Endometrial microvascular endothelial cells (primary cell): ENCODE data around the gene DLST. TPM values are rescaled to one million over a fixed set of nuclear protein-coding genes. Genes with fewer than 3 reads are reported as not detected.

Experiments used
- in situ Hi-C: cut with HindIII; loops from 2 replicates; pipeline ENCODE4 v1.10.0; 2017; ENCODE audit warnings: low sequenced_read_pairs, low pct_unique_long_range_greater_than_20kb; ENCODE audit errors: inconsistent ontology term
- total RNA-seq: library from RNA; depleted of rRNA; stranded (reverse); fragments of >200 nt; gene quantifications from one replicate; pipeline ENCODE4 v1.2.3, GENCODE V29; 2015; ENCODE audit errors: inconsistent ontology term

Gene DLST
- total RNA-seq, 1 donor from 2014 or later = 92.1 TPM

DNA sequence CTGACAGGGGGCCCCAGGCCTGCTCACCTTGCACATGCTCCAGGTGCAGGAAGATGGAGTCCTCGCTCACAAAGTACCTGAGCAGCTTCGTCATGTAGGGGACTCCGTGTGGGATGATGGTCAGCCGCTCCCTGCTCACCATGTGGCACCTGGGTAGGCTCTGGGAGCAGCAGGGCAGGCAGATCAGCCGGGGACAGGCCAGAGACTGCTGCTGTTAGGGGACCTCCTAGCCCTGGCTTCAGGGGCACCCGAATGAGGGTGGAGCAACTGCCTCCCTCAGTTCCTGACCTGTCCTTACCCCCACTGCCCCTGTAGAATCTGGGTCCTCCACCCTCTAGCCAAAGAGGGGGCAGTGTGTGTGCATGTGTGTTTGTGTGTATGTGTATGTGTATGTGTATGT lies 29.5 kb downstream of the DLST start:
- in situ Hi-C loops = no loop called here

DNA sequence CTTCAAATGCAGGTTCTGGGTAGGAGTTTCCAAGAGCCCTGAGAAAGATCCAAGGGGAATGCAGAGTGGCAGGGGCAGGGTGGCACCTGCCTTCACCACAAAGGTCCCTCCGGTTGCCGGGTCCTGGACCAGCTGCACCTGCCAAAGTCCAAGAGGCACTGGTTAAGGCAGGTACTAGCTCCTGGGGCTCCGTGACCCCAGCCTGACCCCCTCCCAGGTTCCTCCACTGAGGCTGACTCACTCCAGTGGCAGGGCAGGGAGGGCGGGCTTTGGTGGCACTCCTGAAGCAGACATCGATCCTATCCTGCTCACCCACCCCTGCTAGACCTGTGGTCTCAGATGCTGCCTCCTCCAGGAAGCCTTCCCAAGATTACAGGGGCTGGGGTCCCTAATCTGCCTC lies 30.0 kb downstream of the DLST start:
- in situ Hi-C loops = no loop called here

DNA sequence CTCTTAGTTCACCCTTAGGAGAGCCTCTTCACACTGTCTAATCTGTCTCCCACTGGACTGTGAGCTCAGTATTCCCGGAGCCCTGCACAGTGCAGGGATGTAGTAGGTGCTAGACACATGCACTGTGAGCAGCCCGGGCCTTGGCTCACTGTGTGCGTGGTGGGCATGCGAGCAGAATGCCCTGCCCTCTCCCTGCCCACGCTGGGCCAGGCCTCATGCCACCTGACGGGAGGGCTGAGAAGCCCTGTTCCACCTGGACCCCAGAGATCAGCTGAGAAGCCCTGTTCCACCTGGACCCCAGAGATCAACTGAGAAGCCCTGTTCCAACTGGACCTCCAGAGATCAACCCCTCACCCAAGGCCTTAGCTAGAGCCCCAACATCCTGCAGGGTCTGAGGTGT lies 30.4 kb downstream of the DLST start:
- in situ Hi-C loops = no loop called here

DNA sequence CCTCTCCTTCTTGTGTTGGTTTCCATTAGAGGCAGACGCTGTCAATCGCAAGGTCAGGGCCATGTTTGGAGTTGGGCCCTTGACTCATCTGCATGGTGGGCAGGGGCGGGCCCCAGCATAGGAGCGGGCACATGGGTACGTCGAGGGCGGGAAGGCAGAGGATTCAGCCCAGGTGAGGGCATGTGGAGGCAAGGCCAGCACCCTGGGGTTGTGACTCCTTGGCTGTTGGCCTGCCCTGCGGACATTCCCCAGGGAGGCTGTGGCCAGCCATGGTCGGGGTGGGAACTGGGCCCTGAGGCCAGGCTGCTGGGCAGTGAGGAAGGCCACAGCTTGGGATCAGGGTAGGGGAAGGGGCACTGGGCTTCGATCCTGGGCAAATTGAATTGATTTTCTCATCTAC lies 31.1 kb downstream of the DLST start:
- in situ Hi-C loops = no loop called here

DNA sequence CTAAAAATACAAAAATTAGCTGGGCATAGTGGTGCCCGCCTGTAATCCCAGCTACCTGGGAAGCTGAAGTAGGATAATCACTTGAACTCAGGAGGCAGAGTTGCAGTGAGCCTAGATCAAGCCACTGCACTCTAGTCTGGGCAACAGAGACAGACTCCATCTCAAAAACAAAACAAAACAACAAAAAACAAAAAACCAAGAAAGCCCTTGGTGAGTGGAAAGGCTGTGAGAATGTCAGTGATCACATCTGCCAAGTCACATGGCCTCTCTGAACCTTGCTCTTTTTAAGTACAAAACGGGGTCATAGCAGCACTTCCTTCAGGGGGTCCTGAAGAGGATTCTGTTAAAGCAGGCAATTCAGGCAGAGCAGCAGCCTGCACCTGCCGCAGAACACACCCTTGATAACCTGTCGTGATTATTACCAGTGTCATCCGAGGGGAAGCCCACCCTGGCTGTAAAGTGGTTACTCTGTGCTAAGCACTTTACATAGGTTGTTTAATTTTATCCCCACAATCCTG lies 31.7 kb downstream of the DLST start:
- in situ Hi-C loops = no loop called here

DNA sequence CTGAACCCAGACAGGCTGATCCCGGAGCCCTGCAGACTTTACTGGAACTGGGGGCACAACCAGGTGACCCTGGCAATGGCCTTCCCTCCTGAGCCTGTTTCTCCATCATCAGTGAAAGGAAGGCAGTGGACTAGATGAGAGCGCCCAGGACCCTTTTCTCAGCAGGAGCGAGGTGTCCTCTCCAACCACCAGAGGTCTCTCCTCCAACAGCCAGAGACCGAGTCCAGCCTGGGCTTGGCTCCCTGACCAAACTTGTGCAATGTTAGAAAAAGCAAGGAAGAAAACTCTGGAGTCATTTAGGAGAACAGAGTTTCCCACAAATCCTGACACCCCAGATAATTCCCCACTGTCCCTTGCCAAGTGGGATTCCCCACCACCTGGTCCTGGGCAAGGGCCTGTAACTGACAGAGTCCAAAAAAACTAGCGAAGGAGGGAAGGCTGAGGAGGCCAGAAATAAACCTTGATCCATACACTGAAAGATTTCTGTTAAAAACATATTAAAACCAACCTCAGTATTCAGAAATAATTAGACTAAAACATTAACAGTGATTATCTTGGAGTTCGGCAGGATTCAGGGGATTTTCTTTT lies 32.4 kb downstream of the DLST start:
- in situ Hi-C loops = no loop called here

DNA sequence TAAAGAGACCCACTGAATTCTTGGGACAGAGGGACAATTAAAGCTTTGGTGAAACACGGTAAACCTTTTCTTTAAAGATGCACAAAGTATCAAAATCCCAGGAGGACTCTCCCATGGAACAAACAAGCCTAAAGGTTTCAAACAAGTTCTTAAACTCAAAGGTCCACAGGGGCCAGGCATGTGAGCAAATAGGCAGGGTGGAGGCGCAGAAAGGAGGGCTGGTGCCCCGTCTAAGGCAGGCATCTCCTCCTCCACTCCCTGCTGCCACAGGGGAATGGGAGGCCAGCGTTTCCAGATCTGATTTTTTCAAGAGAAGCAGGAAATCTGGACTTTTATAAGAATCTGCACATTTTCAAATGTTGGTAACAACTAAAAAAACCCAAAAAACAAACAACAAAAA lies 33.7 kb downstream of the DLST start:
- in situ Hi-C loops = no loop called here

DNA sequence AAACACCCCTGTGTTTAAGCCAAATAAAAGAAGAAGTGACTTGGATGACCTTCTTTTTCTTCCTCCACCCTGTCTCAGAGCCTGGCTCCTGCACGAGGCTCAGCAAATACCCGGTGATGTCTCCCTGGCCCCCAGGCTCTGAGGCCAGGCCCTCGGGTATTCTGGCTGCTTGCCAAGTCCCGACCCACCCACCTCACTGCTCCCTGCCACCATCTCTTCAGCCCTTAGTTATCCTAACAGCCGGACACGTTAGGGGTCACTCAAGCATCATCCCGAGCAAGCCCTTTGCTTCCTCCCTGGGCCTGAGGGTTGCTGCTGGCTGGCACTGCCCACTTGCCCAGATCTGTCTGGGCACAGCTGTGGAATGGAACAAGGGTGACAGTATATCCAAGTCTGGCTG lies 34.1 kb downstream of the DLST start:
- in situ Hi-C loops = no loop called here

DNA sequence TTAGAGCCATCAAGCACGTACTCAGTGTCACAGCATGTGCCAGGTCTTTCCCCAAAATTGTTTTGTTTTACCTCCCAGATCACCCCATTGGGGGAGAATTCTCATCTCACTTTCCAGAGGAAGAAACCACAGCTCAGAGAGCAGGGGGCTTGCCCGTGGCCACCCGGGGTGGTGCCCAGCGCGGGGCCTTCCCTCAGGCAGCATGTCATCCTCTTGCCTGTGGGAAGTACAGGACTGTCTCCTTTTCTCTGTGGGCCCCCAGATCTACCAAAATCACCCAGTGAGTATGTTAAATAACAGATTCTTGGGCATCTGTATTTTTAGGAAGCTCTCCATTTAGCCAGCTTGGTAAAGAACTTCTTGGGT lies 35.4 kb downstream of the DLST start:
- in situ Hi-C loops = no loop called here

DNA sequence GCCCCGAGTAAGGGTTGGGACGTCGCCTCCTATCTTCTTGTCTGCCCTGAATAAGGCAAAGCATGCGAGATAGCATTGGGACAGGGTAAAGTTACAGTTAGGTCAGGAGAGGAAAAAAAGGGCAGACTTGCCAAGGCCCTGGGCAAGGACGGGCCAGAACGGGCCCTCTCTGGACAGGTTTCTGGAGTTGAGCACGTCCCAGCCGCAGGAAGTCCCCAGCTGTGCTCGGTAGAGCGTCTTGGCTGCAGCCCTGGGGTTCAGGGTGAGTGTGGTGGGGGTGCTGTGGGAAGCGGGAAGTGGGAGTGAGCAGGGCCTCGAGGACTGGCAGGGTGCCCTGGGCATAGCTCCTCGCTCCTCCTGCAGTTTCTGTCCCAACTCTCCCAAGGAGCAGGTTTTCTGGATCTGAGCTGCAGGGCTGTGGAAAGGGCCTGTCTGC lies 35.9 kb downstream of the DLST start:
- in situ Hi-C loops = no loop called here

DNA sequence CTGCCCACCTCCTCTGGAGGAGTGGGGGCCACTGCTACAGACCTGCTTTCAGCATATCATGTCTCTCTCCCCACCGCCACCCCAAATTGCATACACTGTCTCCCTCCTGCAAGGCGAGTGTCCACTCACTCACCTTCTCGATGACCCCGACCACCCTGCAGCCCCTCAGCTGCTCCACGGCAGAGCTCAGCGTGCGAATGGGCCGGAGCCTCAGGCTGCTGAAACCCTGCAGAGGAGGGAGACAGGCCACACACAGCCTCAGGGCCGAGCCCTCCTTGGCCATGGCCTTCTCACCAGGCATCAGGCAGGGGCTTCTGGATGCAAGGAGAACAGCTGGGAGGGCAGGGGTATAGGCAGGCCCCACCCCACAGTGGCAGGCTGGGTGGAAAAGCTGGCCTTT lies 36.7 kb downstream of the DLST start:
- in situ Hi-C loops = no loop called here

DNA sequence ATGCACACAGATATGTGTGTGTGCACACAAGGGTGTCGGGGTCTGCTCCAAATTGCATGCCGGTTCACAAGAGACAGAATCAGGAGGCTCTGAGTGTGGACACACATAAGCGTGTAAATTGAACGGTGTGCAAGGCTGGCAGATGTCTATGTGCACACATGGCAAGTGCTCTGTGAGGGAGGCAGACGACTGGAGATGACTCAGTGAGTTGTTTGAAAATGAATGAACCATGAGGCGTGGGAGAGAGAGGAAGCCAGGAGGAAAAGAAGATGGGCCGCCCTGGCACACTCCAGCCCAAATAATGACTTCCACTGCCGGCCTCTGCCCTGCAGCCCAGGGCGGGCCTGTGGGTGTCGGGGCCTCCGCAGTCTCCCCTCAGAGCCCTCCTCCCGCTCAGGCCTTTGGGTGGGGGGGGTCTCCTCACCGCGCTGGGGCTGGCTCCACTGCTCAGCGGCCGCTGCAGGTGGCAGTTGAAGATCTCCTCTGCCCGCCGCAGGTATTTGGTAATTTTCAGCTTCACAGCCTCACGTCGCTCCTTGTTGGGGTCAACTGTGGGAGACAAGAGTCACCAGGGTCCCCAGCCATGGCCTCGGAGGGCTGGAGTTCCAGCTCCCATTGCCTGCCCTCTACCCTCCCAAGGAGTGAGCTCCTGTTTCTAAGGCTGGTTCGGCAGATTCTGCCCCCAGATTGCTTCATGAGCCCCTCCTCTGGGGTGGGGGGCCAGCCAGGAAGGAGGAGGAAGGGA lies 37.9 kb downstream of the DLST start:
- in situ Hi-C loops = no loop called here

DNA sequence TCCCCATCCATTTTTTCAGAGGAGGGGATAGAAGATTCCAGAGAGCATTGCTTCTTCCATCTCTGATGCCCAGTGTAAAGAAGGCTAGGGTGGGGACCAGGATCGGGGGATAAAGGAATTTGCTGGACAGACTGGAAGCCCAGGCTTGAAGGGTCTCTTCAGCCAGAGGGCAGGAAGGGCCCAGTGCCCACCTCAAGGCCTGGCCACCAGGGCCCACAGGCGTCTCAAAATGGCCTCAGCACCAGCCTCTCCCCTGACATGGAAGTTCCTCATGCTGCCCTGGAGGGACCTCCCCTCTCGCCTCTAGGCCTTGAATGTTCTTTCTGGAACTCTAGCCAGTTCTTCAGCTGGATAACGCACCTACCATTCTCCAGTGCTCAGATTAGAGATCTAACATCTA lies 38.6 kb downstream of the DLST start:
- in situ Hi-C loops = no loop called here

DNA sequence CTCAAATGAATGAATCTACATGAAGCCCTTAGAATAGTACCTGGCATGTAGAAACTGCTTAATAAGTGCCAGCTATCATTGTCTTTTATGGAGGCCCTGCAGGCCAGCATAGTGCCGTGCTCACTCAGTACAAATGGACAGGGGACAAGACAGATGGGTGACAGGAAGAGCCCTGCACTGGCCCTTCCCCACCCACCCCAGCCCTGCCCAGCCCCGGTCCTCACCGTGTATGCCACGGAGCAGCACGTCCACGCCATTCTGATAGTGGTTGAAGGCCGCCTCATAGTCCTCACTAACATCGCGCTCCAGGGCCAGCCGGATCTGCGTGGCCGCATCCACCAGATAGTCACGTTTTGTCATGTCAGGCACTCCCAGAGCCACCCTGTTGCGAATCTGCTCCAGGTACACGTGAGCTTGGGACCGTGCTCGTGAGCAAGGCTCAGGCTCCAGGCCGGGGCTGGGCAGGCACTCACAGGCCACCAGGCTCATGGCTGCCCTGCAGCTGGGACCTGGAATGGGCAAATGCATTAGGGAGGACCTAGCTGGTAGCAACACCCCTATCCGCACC lies 39.4 kb downstream of the DLST start:
- in situ Hi-C loops = no loop called here

DNA sequence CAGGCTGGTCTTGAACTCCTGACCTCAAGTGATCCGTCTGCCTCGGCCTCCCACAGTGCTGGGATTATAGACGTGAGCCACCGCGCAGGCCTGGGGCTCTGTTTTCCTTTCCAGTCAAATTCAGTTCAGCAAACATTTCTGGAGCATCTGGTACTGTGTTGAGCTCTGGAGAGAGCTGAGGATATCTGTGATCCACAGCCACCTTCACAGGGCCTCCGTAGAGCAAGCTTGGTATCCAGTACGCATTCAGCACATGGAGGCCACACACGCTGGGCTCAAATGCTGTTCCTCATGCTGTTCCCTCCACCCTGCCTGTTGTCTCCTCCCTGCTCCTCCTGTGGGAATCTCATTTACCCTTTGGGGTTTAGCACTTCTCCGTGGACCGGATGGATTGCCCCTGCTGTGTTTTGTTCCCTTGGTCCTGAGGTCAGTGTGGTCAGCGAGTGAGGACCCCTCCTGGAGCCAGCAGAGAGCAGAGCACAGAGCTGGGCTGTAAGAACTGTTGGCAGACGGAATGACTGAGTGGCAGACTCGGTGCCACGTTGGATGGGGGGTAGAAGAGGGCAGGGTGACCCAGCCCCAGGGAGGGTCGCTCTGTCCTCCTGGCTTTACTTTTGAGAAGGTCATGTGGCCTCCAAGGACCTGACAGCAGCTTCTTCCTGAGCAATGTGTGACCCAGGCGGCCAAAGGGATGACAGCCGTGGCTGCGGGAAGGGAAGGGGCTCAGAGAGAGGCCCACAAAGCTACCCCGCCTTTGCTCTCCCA lies 40.5 kb downstream of the DLST start:
- in situ Hi-C loops = no loop called here

DNA sequence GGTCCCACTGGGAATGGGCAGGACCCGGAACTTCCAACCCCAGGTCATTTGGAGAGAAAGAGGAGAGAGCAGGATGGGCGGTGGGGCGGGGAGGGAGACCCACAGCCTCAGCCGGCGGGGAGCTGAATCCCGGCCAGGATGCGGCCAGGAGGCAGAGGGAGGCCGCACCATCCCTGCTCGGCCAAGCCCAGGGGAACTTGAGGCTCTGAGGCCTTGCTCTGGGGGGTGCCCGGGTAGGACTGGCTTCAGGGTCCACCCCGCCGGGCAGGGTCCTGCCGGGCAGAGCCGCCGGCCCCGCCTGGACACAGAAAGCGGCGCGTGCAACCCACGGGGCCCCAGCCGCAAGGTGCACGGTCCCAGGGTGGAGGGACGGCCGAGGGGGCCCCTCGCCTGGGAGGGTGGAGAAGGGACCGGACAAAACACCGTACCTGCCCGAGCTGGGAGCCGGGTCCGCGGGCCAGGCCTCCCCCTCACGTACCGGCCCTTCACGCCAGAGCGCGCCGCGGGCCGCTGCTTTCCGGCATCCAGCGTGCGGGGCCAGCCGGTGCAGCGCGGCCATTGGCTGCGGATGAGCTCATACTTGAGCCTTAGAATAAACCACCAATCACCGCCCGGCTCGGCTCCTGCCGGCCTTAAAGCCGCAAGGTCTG lies 41.2 kb downstream of the DLST start, which contains the start of gene RPS6KL1:
RPS6KL1 (minus strand) TSS at position 509 of the 650 bp plus-strand sequence. CDS start 1,719 bp downstream, outside the sequence.
- in situ Hi-C loops = no loop called here

DNA sequence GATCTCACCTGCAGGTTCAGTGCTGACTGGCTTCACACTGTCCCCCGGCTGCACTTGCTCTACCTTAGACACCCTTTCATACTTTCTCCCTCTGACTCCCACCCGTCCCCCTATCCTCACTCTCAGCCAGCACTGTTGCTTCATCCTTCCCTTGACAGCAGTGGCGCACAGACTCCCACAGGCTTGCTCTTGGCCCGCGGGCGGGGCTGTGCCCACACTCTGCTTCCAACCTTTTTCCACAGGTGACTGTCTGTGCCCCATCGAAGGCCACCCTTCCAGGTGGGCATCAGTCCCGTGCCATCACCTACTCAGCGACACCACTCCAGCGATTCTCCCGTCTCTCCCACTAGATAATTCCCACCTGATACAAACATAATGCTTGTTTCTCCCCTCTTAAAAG lies 42.3 kb downstream of the DLST start:
- in situ Hi-C loops = no loop called here

DNA sequence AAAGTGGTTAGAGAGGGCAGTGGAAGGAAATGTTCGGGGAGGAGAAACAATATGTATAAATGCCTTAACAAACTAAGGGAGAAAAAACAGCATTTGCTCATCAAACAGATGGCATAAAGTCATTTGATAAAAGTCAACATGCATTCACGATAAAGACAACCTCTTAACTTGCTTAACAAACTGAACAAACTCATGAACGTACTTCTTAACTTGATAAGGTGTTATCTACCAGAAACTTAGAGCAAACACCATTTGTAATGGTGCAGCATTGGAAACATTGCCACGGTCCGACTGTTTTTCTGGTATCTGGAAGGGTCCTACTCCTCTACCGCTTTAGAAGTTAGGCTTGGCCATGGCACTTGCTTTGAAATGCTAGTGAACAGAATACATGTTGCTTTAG lies 45.5 kb downstream of the DLST start:
- in situ Hi-C loops = no loop called here

DNA sequence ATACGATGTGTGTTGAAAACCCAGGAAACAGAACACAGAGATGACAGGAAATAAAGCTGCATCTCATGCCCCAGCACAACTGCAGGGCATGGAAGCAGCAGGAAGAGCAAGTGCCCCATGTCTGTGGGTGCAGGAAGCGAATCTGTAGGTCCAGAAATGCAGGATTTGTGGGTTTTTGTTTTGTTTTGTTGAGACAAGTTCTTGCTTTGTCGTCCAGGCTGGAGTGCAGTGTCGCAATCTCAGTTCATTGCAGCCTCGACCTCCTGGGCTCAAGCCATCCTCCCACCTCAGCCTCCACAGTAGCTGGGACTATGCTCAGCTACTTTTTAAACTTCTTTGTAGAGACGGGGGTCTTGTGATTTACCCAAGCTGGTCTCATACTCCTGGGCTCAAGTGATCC lies 47.5 kb downstream of the DLST start:
- in situ Hi-C loops = no loop called here
